Endothelial cell of umbilical vein (primary cell): ENCODE measurements around the gene BCAS4. TPM values are rescaled to one million over a fixed set of nuclear protein-coding genes. Genes with fewer than 3 reads are reported as not detected.

ENCODE experiments used
- BruUV-seq: library from RNA; stranded (reverse); fragments of 400-500 nt; replicated peaks from 2 replicates; lab custom pipeline; 2021; lab: Mats Ljungman, UMichigan
- CTCF ChIA-PET: fragments of 300-600, 350-600 bp; sonication (Branson Sonifier 250); formaldehyde crosslinking; loops from one replicate; lab custom pipeline; 2021; ENCODE audit warnings: antibody characterized with exemption, inconsistent platforms; lab: Charles Lee
- POLR2A ChIA-PET: fragments of 300-600, 350-600 bp; sonication (Branson Sonifier 250); formaldehyde crosslinking; loops from one replicate; lab custom pipeline; 2021; ENCODE audit warnings: antibody characterized with exemption, inconsistent platforms; lab: Charles Lee
- DNase-seq: peaks from one replicate; pipeline ENCODE4 v3.0.0-alpha.2; 2011; ENCODE audit warnings: low read depth, low spot score
- FAIRE-seq: peaks from 2 replicates; lab custom pipeline; 2011; peaks lifted over from hg19 to GRCh38; lab: Jason Lieb, UNC
- H2AFZ ChIP-seq: 2 replicates; pipeline ENCODE4 v1.6.0; 2012; ENCODE audit warnings: low read depth, low read length, control low read depth, inconsistent platforms
- H3K27ac ChIP-seq: 2 replicates; pipeline ENCODE4 v1.5.1; 2011; ENCODE audit warnings: low read depth, mild to moderate bottlenecking, control low read depth, low read length, moderate library complexity; ENCODE audit not compliant: insufficient read depth
- H3K27me3 ChIP-seq, 2 experiments: 2 replicates each; pipeline versions ENCODE4 v1.6.0 to v1.6.1; 2011; ENCODE audit warnings: low read length in 2 of 2, mixed read lengths in 1 of 2; ENCODE audit not compliant: control insufficient read depth in 2 of 2, insufficient read depth in 2 of 2
- H3K36me3 ChIP-seq, 2 experiments: 2 replicates in 1 of 2; 3 replicates in 1 of 2; pipeline ENCODE4 v1.5.1; 2011; ENCODE audit warnings: low read length in 2 of 2, mild to moderate bottlenecking in 1 of 2, moderate library complexity in 1 of 2; ENCODE audit not compliant: control insufficient read depth in 2 of 2, insufficient read depth in 2 of 2; ENCODE audit errors: extremely low read depth in 1 of 2
- H3K4me1 ChIP-seq: 3 replicates; pipeline ENCODE4 v1.5.1; 2011; ENCODE audit warnings: mild to moderate bottlenecking, low read length; ENCODE audit not compliant: control insufficient read depth, insufficient read depth; ENCODE audit errors: extremely low read depth
- H3K4me2 ChIP-seq: 2 replicates; pipeline ENCODE4 v1.6.1; 2011; ENCODE audit warnings: low read length, control low read depth, mixed read lengths; ENCODE audit not compliant: insufficient read depth
- H3K4me3 ChIP-seq, 3 experiments: fragments of 200-600 bp in 1 of 3; sonication (generic), shearing (Covaris generic) in 1 of 3; replicated peaks in 1 of 3; 2 replicates each; pipeline ENCODE4 v1.5.1; 2011 to 2016; ENCODE audit warnings: control low read depth in 3 of 3, low read length in 3 of 3, mild to moderate bottlenecking in 2 of 3, inconsistent platforms in 1 of 3, low read depth in 1 of 3, moderate library complexity in 1 of 3; ENCODE audit not compliant: insufficient read depth in 1 of 3
- H3K79me2 ChIP-seq: 2 replicates; pipeline ENCODE4 v1.6.0; 2012; ENCODE audit warnings: low read length, inconsistent platforms; ENCODE audit not compliant: control insufficient read depth, insufficient read depth
- H3K9ac ChIP-seq: replicated peaks from 2 replicates; pipeline ENCODE3; 2011; ENCODE audit warnings: low read length, control low read depth; ENCODE audit not compliant: insufficient read depth; ENCODE audit errors: extremely low read depth
- H3K9me1 ChIP-seq: replicated peaks from 3 replicates; pipeline ENCODE4 v1.6.0; 2011; ENCODE audit warnings: mild to moderate bottlenecking, low read length; ENCODE audit not compliant: control insufficient read depth, insufficient read depth; ENCODE audit errors: extremely low read depth
- H3K9me3 ChIP-seq: replicated peaks from 2 replicates; pipeline ENCODE4 v1.5.1; 2012; ENCODE audit warnings: low read length, inconsistent platforms; ENCODE audit not compliant: control insufficient read depth, insufficient read depth
- H4K20me1 ChIP-seq: replicated peaks from 2 replicates; pipeline ENCODE3; 2011; ENCODE audit warnings: mild to moderate bottlenecking, low read length; ENCODE audit not compliant: control insufficient read depth, insufficient read depth; ENCODE audit errors: extremely low read depth
- CTCF ChIP-seq, 2 donors: IDR thresholded peaks; 1 replicate in 1 of 2; 2 replicates in 1 of 2; pipeline ENCODE4 v1.5.1; 2011; ENCODE audit warnings: low read length in 2 of 2, mild to moderate bottlenecking in 2 of 2, moderate library complexity in 2 of 2, control low read depth in 1 of 2, inconsistent platforms in 1 of 2, low read depth in 1 of 2; ENCODE audit not compliant: insufficient read depth in 1 of 2; ENCODE audit errors: extremely low read depth in 1 of 2
- EZH2 ChIP-seq: IDR thresholded peaks from 2 replicates; pipeline ENCODE4 v1.6.1; 2012; ENCODE audit warnings: borderline replicate concordance, low read depth, mild to moderate bottlenecking, moderate library complexity, low read length, inconsistent platforms; ENCODE audit not compliant: severe bottlenecking
- FOS ChIP-seq: IDR thresholded peaks from 2 replicates; pipeline ENCODE4 v1.6.1; 2011; ENCODE audit warnings: mild to moderate bottlenecking, low read length, moderate library complexity, borderline replicate concordance; ENCODE audit not compliant: insufficient read depth
- GATA2 ChIP-seq: IDR thresholded peaks from 2 replicates; pipeline ENCODE4 v1.7.0; 2011; ENCODE audit warnings: low read depth, mild to moderate bottlenecking, moderate library complexity, mixed read lengths, low read length; ENCODE audit not compliant: insufficient read length, insufficient read depth
- JUN ChIP-seq: IDR thresholded peaks from 2 replicates; pipeline ENCODE4 v1.6.1; 2011; ENCODE audit warnings: borderline replicate concordance, low read depth; ENCODE audit not compliant: insufficient read length, insufficient read depth
- MAX ChIP-seq: IDR thresholded peaks from 2 replicates; pipeline ENCODE4 v1.6.1; 2011; ENCODE audit not compliant: insufficient read depth, insufficient read length
- MYC ChIP-seq: IDR thresholded peaks from one replicate; pipeline ENCODE4 v1.6.1; 2011; ENCODE audit warnings: mild to moderate bottlenecking, low read depth, low read length
- POLR2A ChIP-seq: IDR thresholded peaks from 2 replicates; pipeline ENCODE4 v1.6.1; 2012; ENCODE audit warnings: low read depth, mild to moderate bottlenecking, control low read depth, low read length
- POLR2AphosphoS5 ChIP-seq: IDR thresholded peaks from 2 replicates; pipeline ENCODE4 v1.6.1; 2012; ENCODE audit warnings: low read depth, mild to moderate bottlenecking, control low read depth, low read length, moderate library complexity; ENCODE audit not compliant: insufficient read depth
- dilution Hi-C: fragments of 300-500 bp; cut with MboI; formaldehyde crosslinking; loops from one replicate; pipeline ENCODE4 v1.15.0; 2019; ENCODE audit warnings: low sequenced_read_pairs; ENCODE audit not compliant: extremely low pct_ligation_motif_present
- intact Hi-C: fragments of 100-400 bp; cut with micrococcal nuclease; formaldehyde crosslinking; loops from one replicate; pipeline ENCODE4 v1.10.0; 2022
- polyA plus RNA-seq, 4 experiments: library from polyadenylated mRNA; depleted of rRNA in 3 of 4; stranded (reverse) in 3 of 4; unstranded in 1 of 4; fragments of >200 nt; gene quantifications; 2 replicates each; pipeline versions ENCODE4 v1.2.1 to v1.2.3, GENCODE V29; 2011 to 2012; ENCODE audit warnings: missing spikeins in 1 of 4
- total RNA-seq: library from RNA; stranded (reverse); gene quantifications from 2 replicates; pipeline ENCODE4 v1.2.3, GENCODE V29; 2021

BCAS4 gene
- total and polyA plus RNA-seq, 2 donors (not counting 3 experiments of a cell fraction or from before 2014, with no cell fraction given) = 1.0 to 1.5 TPM

- Histone ChIP-seq H3K9me3 (no peaks in the 10 kb centered on the region), H3K36me3 (peaks cover 0 to 7% of the 10 kb centered on the region in 2 experiments), H3K9me1 (no peaks in the 10 kb centered on the region), H2AFZ (no peak overlapping the region), H3K27me3 (no peaks in the 10 kb centered on the region), H4K20me1 (peaks cover 31% of the 10 kb centered on the region), H3K27ac (peak overlapping the region; percentile 32), H3K4me1 (peaks cover 39% of the 10 kb centered on the region), H3K9ac (no peak overlapping the region), H3K79me2 (peaks cover 99% of the 10 kb centered on the region), H3K4me2 (peak overlapping the region; percentile 60), H3K4me3 (no peak overlapping the region)
- intact Hi-C loops (no loop called here), dilution Hi-C loops (no loop called here)
- CTCF ChIA-PET = interaction anchor here (4.2 kb wide), 1 partner anchor 16 kb away, joined by 57 read pairs; the partner anchor contains the start of gene ADNP
- DNase-seq (peak; percentile 63), FAIRE-seq (peak; percentile 93)
- POLR2A ChIA-PET = interaction anchor here (0.5 to 0.6 kb wide), 2 partner anchors 9 to 79 kb away, joined by 3 to 5 read pairs; no protein-coding TSS in a partner anchor
- TF ChIP-seq JUN (peak; percentile 34), FOS (peak; percentile 80), POLR2AphosphoS5 (no peak)
- no TSS peak for BruUV-seq
These were observed 119.0 kb downstream of the BCAS4 start for GRCh38 chr20:50913690-50914375.

- Histone ChIP-seq H2AFZ (no peak overlapping the region), H3K79me2 (peaks cover 99% of the 10 kb centered on the region), H3K27ac (peak overlapping the region; percentile 43), H3K9me3 (no peaks in the 10 kb centered on the region), H3K9me1 (no peaks in the 10 kb centered on the region), H3K9ac (peak overlapping the region; percentile 38), H3K27me3 (no peaks in the 10 kb centered on the region), H3K36me3 (peaks cover 3 to 7% of the 10 kb centered on the region in 2 experiments), H3K4me2 (peak overlapping the region; percentile 63), H3K4me3 (no peak overlapping the region), H4K20me1 (peaks cover 29% of the 10 kb centered on the region), H3K4me1 (peaks cover 39% of the 10 kb centered on the region)
- ChIA-PET POLR2A (interaction anchor here (0.6 to 2.7 kb wide), 2 partner anchors 13 to 15 kb away, joined by 3 to 7 read pairs; no protein-coding TSS in a partner anchor), CTCF (interaction anchor here (0.8 to 4.2 kb wide), 8 partner anchors 9 to 125 kb away, joined by 3 to 57 read pairs (median 6); partner anchors contain the start of genes ADNP and BCAS4)
- intact Hi-C loops (no loop called here), dilution Hi-C loops (no loop called here)
- DNase-seq (peak; percentile 61), FAIRE-seq (peak; percentile 82)
- BruUV-seq = no TSS peak
- TF ChIP-seq POLR2AphosphoS5 (no peak), MYC (no peak), POLR2A (no peak), CTCF (IDR thresholded peaks at IDR 0.05; ENCODE audit: extremely low read depth in 1 of 2, insufficient read depth in 1 of 2, low read depth in 1 of 2, low read length in 2 of 2) (no peak), JUN (no peak), EZH2 (no peak), MAX (no peak), GATA2 (peak; percentile 58), FOS (peak; percentile 12)
These were observed 120.6 kb downstream of the BCAS4 start for GRCh38 chr20:50915424-50915823.
